ENCODE results near the gene NFKBIE.

DNA sequence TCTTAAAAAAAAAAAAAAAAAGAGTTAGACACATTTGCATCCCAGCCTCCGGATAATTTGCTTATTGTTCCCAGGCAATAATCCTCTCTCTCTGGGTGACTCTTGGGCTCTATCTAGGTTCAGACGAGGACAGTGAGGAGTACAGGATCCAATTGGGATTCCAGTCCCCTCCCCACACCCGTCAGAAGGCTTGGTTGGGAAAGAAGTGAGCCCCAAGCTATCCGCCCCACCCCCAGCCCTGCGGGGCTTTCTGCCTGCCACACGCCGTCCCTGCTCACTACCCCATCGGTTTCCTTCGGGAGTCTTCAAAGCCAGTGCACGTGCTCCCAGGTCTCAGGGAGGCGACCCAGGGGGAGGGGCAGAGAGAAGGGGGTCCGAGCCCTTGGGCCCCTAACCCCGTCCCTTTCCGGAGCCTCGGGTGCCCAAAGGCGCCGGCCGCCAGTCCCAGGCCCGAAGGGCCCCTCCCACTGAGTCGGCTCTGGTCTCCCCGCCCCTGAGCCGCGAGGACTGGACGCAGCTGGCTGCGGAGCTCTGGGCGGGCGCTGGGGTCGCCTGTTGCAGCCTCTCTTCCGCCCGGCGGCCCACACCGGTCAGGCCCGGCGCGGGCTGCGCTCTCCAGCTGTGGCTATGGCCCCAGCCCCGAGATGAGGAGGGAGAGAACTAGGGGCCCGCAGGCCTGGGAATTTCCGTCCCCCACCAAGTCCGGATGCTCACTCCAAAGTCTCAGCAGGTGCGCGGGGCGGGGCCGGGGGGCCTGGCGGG, 46.1 kb downstream of the NFKBIE start:
- TF ChIP-seq EZH2 (IDR thresholded peaks at IDR 0.05; ENCODE audit: borderline replicate concordance, low read length) = no peak
- TF ChIP-seq, protein P1, sequence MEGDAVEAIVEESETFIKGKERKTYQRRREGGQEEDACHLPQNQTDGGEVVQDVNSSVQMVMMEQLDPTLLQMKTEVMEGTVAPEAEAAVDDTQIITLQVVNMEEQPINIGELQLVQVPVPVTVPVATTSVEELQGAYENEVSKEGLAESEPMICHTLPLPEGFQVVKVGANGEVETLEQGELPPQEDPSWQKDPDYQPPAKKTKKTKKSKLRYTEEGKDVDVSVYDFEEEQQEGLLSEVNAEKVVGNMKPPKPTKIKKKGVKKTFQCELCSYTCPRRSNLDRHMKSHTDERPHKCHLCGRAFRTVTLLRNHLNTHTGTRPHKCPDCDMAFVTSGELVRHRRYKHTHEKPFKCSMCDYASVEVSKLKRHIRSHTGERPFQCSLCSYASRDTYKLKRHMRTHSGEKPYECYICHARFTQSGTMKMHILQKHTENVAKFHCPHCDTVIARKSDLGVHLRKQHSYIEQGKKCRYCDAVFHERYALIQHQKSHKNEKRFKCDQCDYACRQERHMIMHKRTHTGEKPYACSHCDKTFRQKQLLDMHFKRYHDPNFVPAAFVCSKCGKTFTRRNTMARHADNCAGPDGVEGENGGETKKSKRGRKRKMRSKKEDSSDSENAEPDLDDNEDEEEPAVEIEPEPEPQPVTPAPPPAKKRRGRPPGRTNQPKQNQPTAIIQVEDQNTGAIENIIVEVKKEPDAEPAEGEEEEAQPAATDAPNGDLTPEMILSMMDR (IDR thresholded peaks at IDR 0.05; ENCODE audit: low read length) = no peak

All from OCI-LY1 (cell line).